DND-41 (cell line): ENCODE results near the gene RAB3C.

ENCODE experiments used
- EZH2 ChIP-seq: IDR thresholded peaks from 3 replicates; pipeline ENCODE4 v1.6.1; 2012; ENCODE audit warnings: borderline replicate concordance, low read depth, mild to moderate bottlenecking, moderate library complexity, low read length, inconsistent platforms; ENCODE audit not compliant: severe bottlenecking
- TF ChIP-seq, protein P1 (sequence below): IDR thresholded peaks from 2 replicates; pipeline ENCODE4 v1.5.1; 2012; ENCODE audit warnings: borderline replicate concordance, low read length, moderate library complexity, mild to moderate bottlenecking; ENCODE audit not compliant: poor library complexity, severe bottlenecking; ENCODE audit errors: extremely low read depth

GRCh38 chr5:58849223-58849622 lies 266.3 kb downstream of the RAB3C start:
- TF ChIP-seq, protein P1, sequence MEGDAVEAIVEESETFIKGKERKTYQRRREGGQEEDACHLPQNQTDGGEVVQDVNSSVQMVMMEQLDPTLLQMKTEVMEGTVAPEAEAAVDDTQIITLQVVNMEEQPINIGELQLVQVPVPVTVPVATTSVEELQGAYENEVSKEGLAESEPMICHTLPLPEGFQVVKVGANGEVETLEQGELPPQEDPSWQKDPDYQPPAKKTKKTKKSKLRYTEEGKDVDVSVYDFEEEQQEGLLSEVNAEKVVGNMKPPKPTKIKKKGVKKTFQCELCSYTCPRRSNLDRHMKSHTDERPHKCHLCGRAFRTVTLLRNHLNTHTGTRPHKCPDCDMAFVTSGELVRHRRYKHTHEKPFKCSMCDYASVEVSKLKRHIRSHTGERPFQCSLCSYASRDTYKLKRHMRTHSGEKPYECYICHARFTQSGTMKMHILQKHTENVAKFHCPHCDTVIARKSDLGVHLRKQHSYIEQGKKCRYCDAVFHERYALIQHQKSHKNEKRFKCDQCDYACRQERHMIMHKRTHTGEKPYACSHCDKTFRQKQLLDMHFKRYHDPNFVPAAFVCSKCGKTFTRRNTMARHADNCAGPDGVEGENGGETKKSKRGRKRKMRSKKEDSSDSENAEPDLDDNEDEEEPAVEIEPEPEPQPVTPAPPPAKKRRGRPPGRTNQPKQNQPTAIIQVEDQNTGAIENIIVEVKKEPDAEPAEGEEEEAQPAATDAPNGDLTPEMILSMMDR, result no peak
- no peak for TF ChIP-seq EZH2
